Panc1 (cell line): ENCODE data around the gene SATB2.

Source experiments
- CTCF ChIP-seq: fragments of 450-650 bp; IDR thresholded peaks from 2 replicates; pipeline ENCODE4 v1.5.1; 2017; ENCODE audit warnings: mild to moderate bottlenecking
- REST ChIP-seq, 2 experiments: IDR thresholded peaks; 2 replicates each; pipeline ENCODE4 v1.6.1; 2011 to 2012; ENCODE audit warnings: low read depth in 2 of 2, control low read depth in 1 of 2, low read length in 1 of 2, mild to moderate bottlenecking in 1 of 2, moderate library complexity in 1 of 2; ENCODE audit not compliant: insufficient read depth in 1 of 2
- TCF7L2 ChIP-seq: IDR thresholded peaks from 2 replicates; pipeline ENCODE4 v1.6.1; 2011; ENCODE audit warnings: mild to moderate bottlenecking, low read depth, low read length, inconsistent platforms

- TF ChIP-seq CTCF (no peak), REST (IDR thresholded peaks at IDR 0.05; ENCODE audit: insufficient read depth in 1 of 2, low read depth in 2 of 2, low read length in 1 of 2) (no peak), TCF7L2 (no peak)
Measured at GRCh38 chr2:199439542-199439941, 18.2 kb downstream of the SATB2 start.
